Posterior vena cava (tissue), 2 donors: ENCODE measurements around the gene CDX1. TPM values are rescaled to one million over a fixed set of nuclear protein-coding genes. Genes with fewer than 3 reads are reported as not detected.

Experiments
- DNase-seq: peaks from one replicate; pipeline ENCODE4 v3.0.0-alpha.2; 2020; ENCODE audit warnings: low spot score
- intact Hi-C, 2 donors: fragments of 100-400 bp; cut with DNase I; formaldehyde crosslinking; loops; one replicate each; pipeline versions ENCODE4 v1.14.1 to v1.14.2; 2022 to 2023
- total RNA-seq, 2 donors: library from RNA; stranded (reverse); fragmentation: NEBNext Ultra II Directional; extraction: Animal tissue kit (Norgen Biotek cat#: 25700); gene quantifications; one replicate each; pipeline ENCODE4 v1.2.1, GENCODE V29; 2021
- donor health status: DM: yes; HTN: yes; CAD: no.
- donor health status: DM: yes; HTN: yes; CAD: no.

CDX1 gene
- total RNA-seq, 2 donors from 2014 or later = 0.28 TPM; not detected in 1

- no peak for DNase-seq
- intact Hi-C loops = no loop called here
These were observed 8.2 kb upstream of the CDX1 start for GRCh38 chr5:150158170-150158949.

DNA sequence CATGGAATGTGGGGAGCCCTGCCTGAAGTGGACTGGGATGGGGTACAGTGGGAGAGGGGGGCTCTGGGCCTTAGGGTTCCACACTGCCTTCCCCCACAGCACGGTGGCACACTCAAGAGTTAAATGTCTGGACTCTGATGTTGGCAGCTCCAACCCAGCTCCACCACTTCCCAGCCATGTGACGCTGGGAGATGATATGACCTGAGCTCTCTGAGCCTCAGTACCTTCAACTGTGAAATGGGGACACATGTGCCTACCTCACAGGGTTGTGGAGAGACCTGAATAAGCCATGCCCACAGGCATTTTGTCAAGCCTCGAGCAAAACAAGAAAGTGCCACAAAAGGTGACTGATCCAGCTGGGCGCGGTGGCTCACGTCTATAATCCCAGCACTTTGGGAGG is 7.5 kb upstream of the CDX1 start:
- no peak for DNase-seq
- intact Hi-C loops = no loop called here

DNA sequence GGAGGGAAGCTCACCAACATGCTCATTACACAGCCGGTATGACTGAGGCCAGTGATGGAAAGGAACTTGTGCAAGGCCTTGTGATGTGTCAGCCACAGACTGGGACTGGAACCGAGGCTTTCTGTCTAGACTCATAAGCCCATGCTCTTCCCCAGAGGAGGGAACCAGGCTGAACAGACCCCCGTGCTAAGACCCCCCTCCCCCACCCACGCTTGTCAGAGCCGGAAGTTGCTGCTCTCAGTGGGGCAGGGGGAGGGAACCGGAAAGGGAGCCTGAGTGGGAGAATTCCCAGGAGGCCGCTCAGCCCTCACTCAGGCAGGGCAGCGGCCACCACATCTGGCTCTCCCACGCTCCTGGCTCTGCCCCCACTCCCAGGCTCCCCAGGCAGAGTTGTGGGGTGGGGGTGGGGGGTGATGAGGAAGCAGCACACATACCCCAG is 6.8 kb upstream of the CDX1 start:
- intact Hi-C loops = loop anchor here in 1 of 2 donors (5.0 kb wide), 1 partner anchor 58 kb away; no protein-coding TSS in a partner anchor
- DNase-seq = no peak

- intact Hi-C loops = loop anchor here in 1 of 2 donors (1.0 to 5.0 kb wide), 2 partner anchors 28 to 57 kb away; no protein-coding TSS in a partner anchor
- no peak for DNase-seq
These were observed 6.0 kb upstream of the CDX1 start for GRCh38 chr5:150160448-150161081.

GRCh38 chr5:150161242-150162141 is 5.1 kb upstream of the CDX1 start:
- peak; percentile 96 for DNase-seq
- intact Hi-C loops = loop anchor here (1.0 to 5.0 kb wide), 3 partner anchors 29 to 56 kb away; no protein-coding TSS in a partner anchor

DNA sequence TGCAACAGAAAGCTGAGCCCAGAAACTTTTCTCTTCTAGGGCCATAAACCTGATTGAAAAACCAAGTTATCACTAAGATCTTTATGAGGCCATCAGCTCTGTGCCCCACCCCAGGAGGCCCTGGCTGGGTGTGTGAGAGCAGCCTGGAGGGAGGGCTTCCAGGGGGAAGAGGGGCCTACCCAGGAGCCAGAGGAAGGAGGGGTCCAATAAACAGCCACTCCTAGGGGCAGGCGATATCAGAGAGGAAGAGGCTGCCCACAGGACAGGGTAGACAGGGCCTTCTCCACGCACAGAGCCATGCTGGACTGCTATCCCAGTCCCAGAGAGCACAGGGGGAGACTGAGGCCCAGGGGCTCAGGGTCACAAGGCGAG is 4.5 kb upstream of the CDX1 start:
- DNase-seq = no peak
- intact Hi-C loops = loop anchor here (2.0 to 5.0 kb wide), 2 partner anchors 55 kb away; no protein-coding TSS in a partner anchor

DNA sequence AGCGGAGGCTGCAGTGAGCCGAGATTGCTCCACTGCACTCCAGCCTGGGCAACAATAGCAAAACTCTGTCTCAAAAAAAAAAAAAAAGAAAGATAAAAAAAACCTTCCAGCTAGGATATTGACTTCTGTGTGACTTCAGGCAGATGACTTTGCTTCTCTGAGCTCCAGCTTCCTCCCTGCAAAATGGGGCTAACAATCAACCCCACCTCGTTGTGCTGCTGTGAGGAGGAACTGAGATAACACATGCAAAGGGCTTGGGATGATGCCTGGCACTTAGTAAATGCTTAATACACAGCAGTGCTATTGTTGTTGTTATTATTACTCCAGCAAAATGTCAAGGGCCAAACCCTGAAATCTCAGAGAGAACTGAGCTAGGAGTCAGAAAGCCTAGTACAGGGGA is 3.5 kb upstream of the CDX1 start:
- intact Hi-C loops = loop anchor here (2.0 to 5.0 kb wide), 2 partner anchors 54 kb away; no protein-coding TSS in a partner anchor
- no peak for DNase-seq

- intact Hi-C loops = loop anchor here (2.0 to 5.0 kb wide), 2 partner anchors 53 to 54 kb away; no protein-coding TSS in a partner anchor
- peak; percentile 91 for DNase-seq
These were observed 3.0 kb upstream of the CDX1 start for GRCh38 chr5:150163547-150164059.

- peak; percentile 90 for DNase-seq
- intact Hi-C loops = loop anchor here in 1 of 2 donors (5.0 kb wide), 1 partner anchor 53 kb away; no protein-coding TSS in a partner anchor
These were observed 2.2 kb upstream of the CDX1 start for GRCh38 chr5:150164211-150164980.

- no peak for DNase-seq
- intact Hi-C loops = no loop called here
These were observed 435 bp upstream of the CDX1 start for GRCh38 chr5:150166037-150166649.

- intact Hi-C loops = no loop called here
These were observed 903 bp downstream of the CDX1 start for GRCh38 chr5:150167512-150167850.

GRCh38 chr5:150167908-150168307 is 1.3 kb downstream of the CDX1 start:
- intact Hi-C loops = no loop called here

More at GRCh38 chr5:150167512-150167850, 903 bp downstream of the CDX1 start:
- no peak for DNase-seq

GRCh38 chr5:150168864-150169263 is 2.3 kb downstream of the CDX1 start:
- intact Hi-C loops = no loop called here
- no peak for DNase-seq

More at GRCh38 chr5:150167908-150168307, 1.3 kb downstream of the CDX1 start:
- DNase-seq = no peak

- intact Hi-C loops = no loop called here
- no peak for DNase-seq
These were observed 5.6 kb downstream of the CDX1 start for GRCh38 chr5:150172145-150172544.

DNA sequence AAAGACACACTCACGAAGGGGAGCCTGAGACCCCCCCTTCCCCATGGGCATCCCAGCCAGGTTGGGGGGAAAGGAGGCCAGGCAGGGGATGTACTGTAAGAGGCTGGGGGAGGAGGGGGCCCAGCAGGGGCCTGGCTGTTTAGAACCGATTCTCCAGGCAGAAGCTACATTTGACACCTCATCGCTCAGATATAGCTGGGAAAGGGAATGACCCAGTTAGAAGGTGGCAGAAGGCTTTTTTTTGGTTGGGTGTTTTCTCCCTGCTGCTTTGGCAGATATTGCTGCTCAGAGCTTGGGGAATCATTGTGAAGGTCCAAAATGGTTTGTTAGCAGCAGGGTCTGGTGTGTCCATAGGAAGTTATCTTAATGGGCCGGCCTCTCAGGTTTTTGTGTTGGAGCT is 6.0 kb downstream of the CDX1 start:
- intact Hi-C loops = no loop called here
- no peak for DNase-seq

DNA sequence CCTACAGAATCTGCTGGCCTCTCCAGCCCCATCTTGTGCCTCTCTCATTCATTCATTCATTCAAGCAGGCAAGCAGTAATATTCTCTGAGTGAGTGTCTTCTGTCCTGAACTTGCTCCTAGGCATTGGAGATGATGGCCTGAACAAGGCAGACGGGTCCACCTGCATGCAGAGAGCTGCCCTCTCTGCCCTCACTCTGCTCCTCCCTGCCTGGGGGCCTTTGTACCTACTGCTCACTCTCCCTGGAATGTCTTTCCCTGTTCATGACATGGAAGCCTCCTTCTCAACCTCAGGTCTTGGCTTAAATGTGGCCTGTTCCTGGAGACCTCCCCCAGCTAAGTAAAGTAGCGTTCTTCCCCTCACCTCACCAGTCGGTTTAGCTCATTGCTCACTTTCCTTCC is 6.6 kb downstream of the CDX1 start:
- intact Hi-C loops = no loop called here
- DNase-seq = no peak

- intact Hi-C loops = no loop called here
- DNase-seq = no peak
These were observed 7.7 kb downstream of the CDX1 start for GRCh38 chr5:150174285-150174684.

DNA sequence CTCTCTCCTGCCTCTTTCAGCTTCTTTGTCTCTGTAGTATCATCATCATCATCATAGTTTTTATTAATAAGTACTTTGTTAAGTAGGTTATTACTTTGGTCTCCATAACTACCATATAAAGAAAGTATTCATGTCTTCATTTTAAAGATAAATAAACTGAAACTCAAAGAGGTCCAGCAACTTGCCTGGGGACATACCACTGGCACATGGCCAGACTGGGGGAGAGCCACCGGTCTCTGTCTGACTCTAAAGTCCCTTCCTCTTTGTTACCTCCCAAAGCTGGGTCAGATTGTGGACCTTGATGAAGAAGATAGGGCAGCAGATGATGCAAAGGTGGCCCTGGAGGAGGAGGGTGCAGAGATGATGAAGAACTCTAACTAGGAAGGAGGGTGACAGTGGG is 8.5 kb downstream of the CDX1 start:
- intact Hi-C loops = no loop called here
- no peak for DNase-seq
